HUES64 (cell line): ENCODE data around the gene SNAI3.

ENCODE experiments used
- H3K27ac ChIP-seq: 2 replicates; pipeline ENCODE4 v1.7.0; 2013; ENCODE audit warnings: low read depth, low read length, inconsistent platforms
- H3K27me3 ChIP-seq: 2 replicates; pipeline ENCODE4 v1.6.1; 2013; ENCODE audit warnings: mild to moderate bottlenecking, low read length; ENCODE audit not compliant: insufficient read depth
- H3K36me3 ChIP-seq: 2 replicates; pipeline ENCODE4 v1.6.1; 2013; ENCODE audit warnings: mild to moderate bottlenecking, low read length; ENCODE audit not compliant: insufficient read depth
- H3K4me1 ChIP-seq: 2 replicates; pipeline ENCODE4 v1.6.1; 2013; ENCODE audit warnings: mild to moderate bottlenecking, low read length, moderate library complexity; ENCODE audit not compliant: insufficient read depth
- H3K4me3 ChIP-seq: 2 replicates; pipeline ENCODE4 v1.5.1; 2013; ENCODE audit warnings: mild to moderate bottlenecking, low read length, moderate library complexity
- H3K9ac ChIP-seq: 2 replicates; pipeline ENCODE4 v1.6.1; 2013; ENCODE audit warnings: mild to moderate bottlenecking, low read depth, low read length
- H3K9me3 ChIP-seq: 2 replicates; pipeline ENCODE4 v1.6.1; 2013; ENCODE audit warnings: low read depth, low read length; ENCODE audit not compliant: insufficient read depth
- WGBS: fragments of 150-250, 120-280 bp; methylation state at CpG from one replicate; pipeline ENCODE4 v1.1.7; 2013; ENCODE audit warnings: missing lambda C conversion rate; 5-methylcytosine and 5-hydroxymethylcytosine counted together

SNAI3 gene

DNA sequence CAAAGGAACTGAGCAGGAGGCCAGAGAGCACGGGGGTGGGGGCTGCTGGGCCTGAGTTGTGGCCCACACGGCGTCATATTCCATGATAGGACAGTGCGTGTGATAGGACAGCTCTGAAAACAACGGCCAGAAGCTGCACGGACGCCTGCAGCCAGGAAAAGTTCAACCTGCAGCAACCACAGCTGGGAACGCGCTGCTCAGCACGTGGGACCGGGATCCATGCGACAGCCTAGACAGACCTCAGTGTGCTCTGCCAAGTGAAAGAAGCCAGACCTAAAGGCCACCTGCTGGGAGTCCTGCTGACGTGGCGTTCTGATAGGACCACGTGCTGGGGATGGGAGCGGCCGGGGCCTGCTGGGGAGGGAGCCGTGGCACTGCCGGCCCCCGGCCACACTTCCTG, 41.6 kb upstream of the SNAI3 start:
- WGBS = 72% methylated on average over 20 of the region's 20 CpGs
- Histone ChIP-seq H3K4me1 (no peaks in the 10 kb centered on the region), H3K9me3 (no peaks in the 10 kb centered on the region), H3K36me3 (peaks cover 16% of the 10 kb centered on the region), H3K4me3 (no peak overlapping the region), H3K27ac (no peak overlapping the region), H3K9ac (no peak overlapping the region), H3K27me3 (no peaks in the 10 kb centered on the region)

DNA sequence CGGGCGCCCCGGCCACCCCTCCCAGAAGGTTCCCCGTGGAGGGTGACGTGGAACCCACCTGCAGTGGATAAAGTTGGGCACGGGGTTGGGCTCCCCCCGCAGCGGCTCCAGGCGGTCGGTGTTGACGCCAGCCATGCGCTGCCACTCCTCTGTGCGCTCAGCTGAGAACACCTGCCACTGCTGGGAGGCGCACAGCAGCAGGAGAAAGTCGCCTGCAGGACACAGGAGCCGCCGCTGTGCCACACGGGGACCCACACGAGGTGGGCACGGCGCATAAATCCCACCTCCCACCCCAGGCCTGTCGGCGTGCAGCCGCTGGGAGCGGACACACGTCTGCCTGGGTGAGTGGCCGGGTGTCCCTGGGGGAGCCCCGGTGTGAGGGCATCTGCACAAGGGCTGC, 40.7 kb upstream of the SNAI3 start:
- Histone ChIP-seq H3K27ac (no peak overlapping the region), H3K4me3 (no peak overlapping the region), H3K27me3 (no peaks in the 10 kb centered on the region), H3K9ac (no peak overlapping the region), H3K4me1 (no peaks in the 10 kb centered on the region), H3K9me3 (no peaks in the 10 kb centered on the region), H3K36me3 (peaks cover 22% of the 10 kb centered on the region)
- WGBS = 95% methylated on average over 28 of the region's 28 CpGs

DNA sequence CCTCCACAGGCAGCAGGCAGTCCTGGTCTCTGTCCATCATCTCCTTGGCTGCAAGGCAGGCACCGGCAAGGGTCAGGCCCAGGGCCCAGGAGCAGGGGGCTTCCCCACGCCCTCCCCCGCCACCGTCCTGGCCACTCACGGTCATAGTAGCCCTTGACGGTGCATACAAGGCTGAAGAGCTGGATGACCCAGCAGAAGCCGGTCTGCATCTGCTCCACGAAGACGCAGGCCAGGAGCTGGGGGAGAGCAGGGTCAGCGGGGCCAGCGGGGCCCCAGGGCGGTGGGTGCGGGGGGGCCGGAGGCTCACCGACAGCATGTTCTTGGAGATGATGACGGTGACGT, 40.1 kb upstream of the SNAI3 start:
- no peak overlapping the region for H3K9ac ChIP-seq
- 95% methylated on average over 16 of the region's 17 CpGs for WGBS
- H3K36me3 ChIP-seq = peaks cover 22% of the 10 kb centered on the region
- H3K4me1 ChIP-seq = no peaks in the 10 kb centered on the region
- H3K9me3 ChIP-seq = no peaks in the 10 kb centered on the region
- no peak overlapping the region for H3K4me3 ChIP-seq
- no peaks in the 10 kb centered on the region for H3K27me3 ChIP-seq
- H3K27ac ChIP-seq = no peak overlapping the region

DNA sequence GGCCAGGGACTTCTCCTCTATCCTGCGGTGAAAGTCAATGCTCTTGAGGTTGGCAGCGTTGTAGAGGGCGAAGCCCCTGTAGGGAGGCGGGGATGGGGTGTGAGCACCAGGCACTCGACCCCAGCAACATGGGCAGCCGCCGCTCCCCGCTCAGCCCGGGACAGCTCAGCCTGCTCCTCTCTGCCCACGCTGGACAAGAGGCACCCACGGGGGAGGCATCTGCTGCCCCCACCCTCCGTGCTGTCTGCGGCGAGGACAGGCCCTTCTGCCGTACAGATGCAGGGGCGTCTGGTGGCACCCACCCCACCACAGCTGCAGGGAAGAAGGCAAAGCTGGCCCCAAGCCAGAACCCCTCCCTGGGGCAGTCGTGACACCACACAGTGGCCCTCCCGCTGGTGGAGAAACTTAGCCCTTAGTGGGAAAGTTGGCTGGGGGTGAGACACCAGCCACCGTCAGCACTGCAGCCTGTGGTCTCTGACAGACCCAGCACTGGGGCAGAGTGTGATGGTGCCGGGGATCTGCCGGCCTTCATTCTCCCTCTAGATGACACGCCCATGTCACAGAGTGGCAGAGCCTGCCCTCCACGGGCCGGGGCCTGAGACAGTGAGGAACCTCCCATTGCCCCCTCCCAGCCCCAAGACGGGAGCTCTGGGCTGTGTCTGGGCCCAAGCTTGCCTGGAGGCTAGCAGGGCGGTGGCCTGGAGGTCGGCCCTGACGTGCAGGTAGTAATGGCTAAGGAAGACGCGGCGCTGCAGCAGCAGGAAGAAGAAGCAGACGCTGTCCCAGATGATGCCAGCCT, 39.5 kb upstream of the SNAI3 start:
- Histone ChIP-seq H3K9me3 (no peaks in the 10 kb centered on the region), H3K4me3 (no peak overlapping the region), H3K27ac (no peak overlapping the region), H3K4me1 (no peaks in the 10 kb centered on the region), H3K36me3 (peaks cover 22% of the 10 kb centered on the region), H3K27me3 (no peaks in the 10 kb centered on the region), H3K9ac (no peak overlapping the region)
- WGBS = 92% methylated on average over 32 of the region's 32 CpGs

DNA sequence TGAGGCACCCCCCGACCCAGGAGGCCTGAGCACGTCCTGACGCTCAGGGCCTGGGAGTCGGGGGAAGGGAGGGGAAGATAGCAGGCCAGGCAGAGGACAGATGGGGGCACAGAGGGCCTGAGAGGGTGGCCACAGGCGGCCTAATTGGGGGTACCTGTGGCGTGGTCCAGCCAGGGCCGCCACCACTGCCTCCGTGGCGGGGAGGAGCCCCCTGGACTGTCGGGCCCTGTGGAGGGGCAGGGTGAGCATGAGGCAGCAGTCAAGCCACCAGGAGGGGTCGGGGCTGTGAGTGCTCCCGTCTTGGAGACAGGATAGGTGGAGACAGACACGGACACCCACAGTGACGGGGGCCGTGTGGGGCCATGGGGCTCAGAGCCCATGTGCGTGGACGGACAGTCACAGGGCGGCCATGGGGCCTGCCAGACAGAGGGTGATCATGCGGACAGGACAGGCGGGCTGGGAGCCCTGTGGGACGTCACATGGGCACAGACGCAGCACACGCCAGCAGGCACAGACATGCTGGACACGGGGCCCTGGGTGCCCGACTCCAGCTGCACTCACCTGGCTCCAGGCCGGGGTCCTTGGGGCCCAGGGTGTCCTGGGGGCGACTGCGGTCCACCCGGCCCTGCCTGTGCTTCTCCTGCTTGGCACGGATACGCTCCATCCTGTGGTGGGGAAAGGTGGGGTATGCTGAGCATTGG, 38.7 kb upstream of the SNAI3 start:
- Histone ChIP-seq H3K27me3 (no peaks in the 10 kb centered on the region), H3K9ac (no peak overlapping the region), H3K4me1 (no peaks in the 10 kb centered on the region), H3K4me3 (no peak overlapping the region), H3K27ac (no peak overlapping the region), H3K36me3 (peaks cover 25% of the 10 kb centered on the region), H3K9me3 (no peaks in the 10 kb centered on the region)
- 91% methylated on average over 31 of the region's 31 CpGs for WGBS

DNA sequence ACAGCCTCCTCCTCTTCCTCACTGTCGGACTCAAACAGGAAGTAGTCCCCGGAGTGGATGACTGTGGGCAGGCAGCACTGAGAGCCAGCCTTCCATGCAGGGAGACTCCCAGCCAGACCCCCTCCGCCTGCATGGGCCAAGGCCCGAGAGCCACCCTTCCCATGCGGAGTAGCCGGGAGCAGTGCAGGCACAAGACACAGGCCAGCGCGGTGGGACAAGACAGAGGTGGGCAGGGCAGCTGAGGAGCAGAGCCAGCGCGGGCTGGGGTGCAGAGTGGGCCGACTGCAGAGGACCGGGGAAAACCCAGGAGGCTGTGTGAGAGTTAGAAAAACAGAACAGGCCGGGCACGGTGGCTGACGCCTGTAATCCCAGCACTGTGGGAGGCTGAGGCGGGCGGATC, 37.6 kb upstream of the SNAI3 start:
- WGBS = 97% methylated on average over 17 of the region's 17 CpGs

DNA sequence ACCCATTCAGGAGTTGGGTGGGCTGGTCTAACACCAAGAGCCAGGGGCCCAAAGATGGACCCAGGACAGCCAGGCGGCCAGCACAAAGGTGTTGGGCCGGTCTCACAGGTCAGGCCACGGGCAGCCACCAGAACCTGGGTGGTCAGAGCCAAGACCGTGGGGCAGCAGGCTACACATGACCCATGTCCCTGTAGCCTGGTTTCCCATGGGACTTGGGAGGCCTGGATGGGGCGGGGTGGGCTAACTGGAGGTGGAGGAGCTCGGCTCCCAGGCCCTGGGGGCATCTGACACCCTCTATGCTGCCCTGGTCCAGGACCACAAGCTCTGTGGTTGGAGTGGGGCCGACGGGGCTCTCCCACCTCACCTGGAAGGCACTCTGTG, 37.2 kb upstream of the SNAI3 start:
- H3K27me3 ChIP-seq = no peaks in the 10 kb centered on the region
- H3K36me3 ChIP-seq = peaks cover 39% of the 10 kb centered on the region
- no peak overlapping the region for H3K9ac ChIP-seq
- no peak overlapping the region for H3K4me3 ChIP-seq
- H3K27ac ChIP-seq = no peak overlapping the region
- no peaks in the 10 kb centered on the region for H3K9me3 ChIP-seq
- 81% methylated on average over 8 of the region's 8 CpGs for WGBS
- H3K4me1 ChIP-seq = no peaks in the 10 kb centered on the region

More for the DNA sequence above, 37.6 kb upstream of the SNAI3 start:
- Histone ChIP-seq H3K36me3 (peaks cover 35% of the 10 kb centered on the region), H3K27me3 (no peaks in the 10 kb centered on the region), H3K9me3 (no peaks in the 10 kb centered on the region), H3K9ac (no peak overlapping the region), H3K4me3 (no peak overlapping the region), H3K4me1 (no peaks in the 10 kb centered on the region), H3K27ac (no peak overlapping the region)

DNA sequence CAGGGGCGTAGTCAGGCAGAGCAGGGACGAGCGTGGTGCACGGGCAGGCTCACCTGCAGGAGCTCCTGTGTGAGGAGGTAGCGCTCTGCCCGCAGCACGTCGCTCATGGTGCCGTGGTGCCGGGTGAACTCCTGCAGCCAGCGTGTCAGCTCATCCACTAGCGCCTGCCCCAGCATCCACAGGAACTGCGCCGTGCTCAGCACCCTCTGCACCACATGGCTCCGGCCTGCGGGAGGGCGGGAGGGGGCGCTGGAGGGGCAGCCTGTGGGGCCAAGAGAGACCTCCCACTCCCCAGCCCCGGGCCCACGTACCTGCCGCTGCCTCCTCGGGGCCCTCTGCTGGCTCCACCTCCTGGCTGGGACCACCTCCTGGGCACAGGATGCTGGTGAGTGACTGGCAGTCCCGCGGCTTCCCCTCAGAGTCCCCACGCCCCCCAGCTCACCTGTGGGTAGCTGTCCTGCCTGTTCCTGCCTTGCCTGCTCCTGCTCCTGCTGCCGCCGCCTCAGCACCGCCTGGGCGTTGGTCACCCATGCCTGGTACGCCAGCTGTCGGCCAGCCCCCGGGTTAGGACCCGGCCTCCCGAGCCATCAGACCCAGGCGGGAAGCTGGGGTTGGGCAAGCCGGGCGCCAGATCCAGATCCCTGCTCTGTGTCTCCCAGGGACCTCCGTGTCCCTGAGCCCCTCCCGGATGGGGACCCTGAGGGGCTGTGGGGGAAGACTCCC, 36.6 kb upstream of the SNAI3 start:
- WGBS = 91% methylated on average over 39 of the region's 39 CpGs
- no peaks in the 10 kb centered on the region for H3K9me3 ChIP-seq
- H3K27ac ChIP-seq = no peak overlapping the region
- peaks cover 43% of the 10 kb centered on the region for H3K36me3 ChIP-seq
- H3K4me3 ChIP-seq = no peak overlapping the region
- H3K4me1 ChIP-seq = no peaks in the 10 kb centered on the region
- no peak overlapping the region for H3K9ac ChIP-seq
- H3K27me3 ChIP-seq = no peaks in the 10 kb centered on the region

DNA sequence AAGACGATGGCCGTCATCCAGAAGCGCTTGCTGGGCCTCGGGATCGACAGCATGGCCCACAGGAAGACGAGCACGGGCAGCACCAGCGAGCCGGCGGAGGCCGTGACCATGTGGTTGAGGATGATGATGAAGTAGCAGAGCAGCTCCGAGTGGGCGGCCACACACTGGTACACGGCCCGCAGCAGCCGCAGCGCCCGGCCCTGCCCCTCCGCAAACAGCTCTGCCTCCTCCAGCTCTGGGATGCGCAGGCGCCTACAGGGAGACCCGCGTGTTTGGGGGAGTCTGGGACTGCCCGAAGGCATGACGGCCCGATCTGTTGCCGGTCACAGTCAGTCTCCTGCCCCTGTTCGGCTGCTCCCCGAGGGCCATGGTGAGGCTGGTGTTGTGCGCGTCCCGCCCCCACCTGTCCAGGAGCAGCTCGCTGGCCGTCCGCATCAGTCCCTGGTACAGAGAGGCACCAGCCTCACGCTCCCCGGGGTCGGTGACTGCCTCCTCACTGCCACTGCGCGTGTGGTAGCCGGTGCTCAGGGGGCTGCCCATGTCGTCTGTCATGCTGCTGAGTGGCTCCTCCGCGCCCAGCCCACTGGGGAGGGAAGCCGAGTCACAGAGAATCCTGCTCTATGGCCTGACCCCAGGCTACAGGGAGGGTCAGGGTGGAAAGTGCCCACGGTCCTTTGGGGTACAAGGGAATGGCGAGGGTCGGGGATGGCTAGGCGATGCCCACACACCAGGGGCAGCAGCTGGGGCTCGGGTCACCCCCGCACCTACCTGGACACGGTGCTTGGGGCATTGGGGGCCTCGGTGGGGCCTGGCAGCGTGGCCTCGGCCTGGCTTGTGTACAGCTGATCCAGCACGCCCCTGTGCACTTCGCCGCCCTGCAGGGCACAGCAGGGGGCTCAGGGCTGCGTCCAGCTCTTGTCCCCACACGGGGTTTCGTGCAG, 35.8 kb upstream of the SNAI3 start:
- Histone ChIP-seq H3K4me1 (no peaks in the 10 kb centered on the region), H3K27me3 (no peaks in the 10 kb centered on the region), H3K9ac (no peak overlapping the region), H3K4me3 (no peak overlapping the region), H3K36me3 (peaks cover 51% of the 10 kb centered on the region), H3K27ac (no peak overlapping the region), H3K9me3 (no peaks in the 10 kb centered on the region)
- WGBS = 95% methylated on average over 61 of the region's 61 CpGs

DNA sequence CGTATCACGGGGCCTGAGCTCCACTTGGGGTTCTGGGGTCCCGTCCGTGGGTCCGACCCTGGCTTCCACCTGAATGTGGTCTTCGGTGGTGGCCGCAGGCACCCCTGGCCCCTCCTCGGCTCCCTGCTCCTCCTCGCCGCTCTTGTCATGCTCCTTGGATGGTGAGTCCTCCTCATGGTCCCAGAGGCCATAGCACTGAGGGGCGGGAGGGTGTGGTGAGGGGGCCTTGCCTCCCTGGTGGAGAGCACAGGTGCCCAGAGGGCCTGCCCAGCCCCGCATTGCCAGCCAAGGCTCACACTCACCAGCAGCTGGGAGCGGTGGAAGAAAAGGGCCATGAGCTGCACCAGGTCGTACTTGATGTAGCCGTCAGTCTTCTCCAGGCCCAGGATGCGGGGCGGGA, 34.9 kb upstream of the SNAI3 start:
- H3K9me3 ChIP-seq = no peaks in the 10 kb centered on the region
- peaks cover 56% of the 10 kb centered on the region for H3K36me3 ChIP-seq
- H3K4me3 ChIP-seq = no peak overlapping the region
- H3K4me1 ChIP-seq = no peaks in the 10 kb centered on the region
- no peak overlapping the region for H3K9ac ChIP-seq
- H3K27me3 ChIP-seq = no peaks in the 10 kb centered on the region
- no peak overlapping the region for H3K27ac ChIP-seq
- WGBS = 96% methylated on average over 17 of the region's 17 CpGs
